Body of pancreas (tissue), 4 donors: ENCODE measurements around the gene ITM2C.

Source experiments
- CTCF ChIP-seq, 7 experiments: fragments of 450-650 bp in 4 of 7; fragments of 200-600 bp in 3 of 7; sonication (generic) in 3 of 7; IDR thresholded peaks; one replicate each; pipeline ENCODE4 v1.5.1; 2016 to 2019; ENCODE audit warnings: antibody characterized with exemption in 7 of 7
- POLR2A ChIP-seq, 3 donors: fragments of 450-650 bp; IDR thresholded peaks; one replicate each; pipeline ENCODE4 v1.6.1; 2016; ENCODE audit warnings: antibody characterized with exemption in 3 of 3, mild to moderate bottlenecking in 2 of 3

DNA sequence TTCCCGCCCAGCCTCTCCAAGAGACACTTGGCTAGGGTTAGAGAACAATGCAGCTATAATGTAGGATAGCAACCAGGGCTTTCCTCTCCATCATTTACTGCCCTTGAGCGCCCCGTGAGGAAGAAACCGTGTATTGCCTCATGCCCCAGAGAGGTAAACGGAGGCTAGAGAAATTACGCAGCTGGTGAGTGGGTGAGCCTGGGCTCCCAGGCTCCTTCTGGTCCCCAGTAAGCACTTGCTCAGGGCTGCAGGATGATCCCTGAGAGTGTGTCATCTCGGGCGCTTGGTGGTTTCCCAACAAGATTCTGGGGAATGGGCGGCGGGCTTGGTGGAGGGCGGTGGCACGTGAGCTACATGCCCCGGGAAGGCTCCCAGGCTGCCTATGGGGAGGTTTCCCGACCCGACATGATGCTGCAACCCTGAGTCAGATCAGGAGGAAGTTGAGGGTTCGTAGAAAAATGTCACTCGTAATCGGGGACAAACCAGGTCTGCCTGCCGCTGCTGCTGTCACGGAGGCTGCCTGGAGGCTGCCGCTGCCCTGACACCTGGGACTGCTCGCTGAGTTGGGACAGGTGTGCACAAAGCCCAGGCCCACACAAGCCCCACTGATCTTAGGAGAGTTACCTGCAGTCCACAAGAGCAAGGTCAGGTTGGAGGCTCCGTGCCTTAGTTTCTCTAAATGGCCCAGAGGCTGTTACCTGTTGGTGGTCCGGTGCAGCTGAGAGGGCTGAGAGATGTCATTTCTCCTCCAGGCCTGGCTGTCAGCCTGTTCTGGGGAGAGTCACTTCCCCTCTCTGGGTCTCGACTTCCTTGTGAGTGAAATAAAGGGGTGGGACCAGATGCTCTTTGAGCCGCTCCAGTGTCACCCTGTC lies 60.0 kb downstream of the ITM2C start, which contains the start of gene GPR55:
- TF ChIP-seq CTCF (IDR thresholded peaks at IDR 0.05) (no peak), POLR2A (IDR thresholded peaks at IDR 0.05) (no peak)
